ENCODE measurements around the gene ZKSCAN3. TPM values are rescaled to one million over a fixed set of nuclear protein-coding genes. Genes with fewer than 3 reads are reported as not detected.

ZKSCAN3 gene
- total and polyA plus RNA-seq, 7 experiments from 2014 or later: 3.0 to 13.2 (median 4.8) TPM

- H3K36me3 Mint-ChIP-seq: peaks cover 25 to 76% (median 74%) of the 10 kb centered on the region in 5 donors
- intact Hi-C loops (cut with micrococcal nuclease): no loop called here
Measured at GRCh38 chr6:28384143-28384533, 34.4 kb downstream of the ZKSCAN3 start.

GRCh38 chr6:28390688-28391087 is 40.9 kb downstream of the ZKSCAN3 start:
- Mint-ChIP-seq H3K9me3 (peaks cover 0 to 6% (median 0%) of the 10 kb centered on the region in 11 donors), H3K27me3 (no peaks in the 10 kb centered on the region), H3K36me3 (peaks cover 19 to 85% (median 77%) of the 10 kb centered on the region in 5 donors), H3K27ac (no peak overlapping the region), H3K4me3 (no peak overlapping the region), H3K4me1 (peaks cover 18 to 60% (median 35%) of the 10 kb centered on the region in 7 donors)
- H3K4me1 ChIP-seq (ENCODE audit: control insufficient read depth in 2 of 2, insufficient read depth in 2 of 2, low read length in 2 of 2): peaks cover 4 to 7% of the 10 kb centered on the region in 2 donors
- H3K4me3 ChIP-seq (ENCODE audit: low read length): no peak overlapping the region
- no peaks in the 10 kb centered on the region for H3K27me3 ChIP-seq (ENCODE audit: control insufficient read depth in 2 of 2, insufficient read depth in 2 of 2, low read length in 2 of 2)
- CTCF ChIA-PET: no interaction called here
- peaks cover 0 to 40% (median 24%) of the 10 kb centered on the region in 3 experiments for H3K36me3 ChIP-seq (ENCODE audit: control insufficient read depth in 2 of 3, insufficient read depth in 3 of 3, low read length in 3 of 3)
- POLR2A ChIA-PET: no interaction called here
- intact Hi-C loops (cut with micrococcal nuclease): no loop called here
- no peak overlapping the region for H3K27ac ChIP-seq (ENCODE audit: low read depth, low read length)
- ATAC-seq (no peak), DNase-seq (no peak)
- H3K9me3 ChIP-seq (ENCODE audit: control insufficient read depth in 2 of 3, low read length in 3 of 3): no peaks in the 10 kb centered on the region

More at GRCh38 chr6:28384143-28384533, 34.4 kb downstream of the ZKSCAN3 start:
- Mint-ChIP-seq H3K9me3 (peaks cover 0 to 9% (median 0%) of the 10 kb centered on the region in 11 donors), H3K4me1 (peaks cover 15 to 57% (median 37%) of the 10 kb centered on the region in 7 donors), H3K27me3 (no peaks in the 10 kb centered on the region), H3K27ac (peak overlapping the region in 1 of 9 donors; percentile 23), H3K4me3 (peak overlapping the region in 2 of 10 donors; percentile 80 to 84)
- POLR2A ChIA-PET: no interaction called here
- Histone ChIP-seq H3K36me3 (ENCODE audit: control insufficient read depth in 2 of 3, insufficient read depth in 3 of 3, low read length in 3 of 3) (peaks cover 0 to 25% (median 5%) of the 10 kb centered on the region in 3 experiments), H3K9me3 (ENCODE audit: control insufficient read depth in 2 of 3, low read length in 3 of 3) (no peaks in the 10 kb centered on the region), H3K4me3 (ENCODE audit: low read length) (no peak overlapping the region), H3K27ac (ENCODE audit: low read depth, low read length) (no peak overlapping the region), H3K27me3 (ENCODE audit: control insufficient read depth in 2 of 2, insufficient read depth in 2 of 2, low read length in 2 of 2) (no peaks in the 10 kb centered on the region), H3K4me1 (ENCODE audit: control insufficient read depth in 2 of 2, insufficient read depth in 2 of 2, low read length in 2 of 2) (no peaks in the 10 kb centered on the region)
- CTCF ChIA-PET: no interaction called here
- no peak for ATAC-seq
- no peak for DNase-seq

GRCh38 chr6:28393912-28394662 is 44.3 kb downstream of the ZKSCAN3 start:
- Mint-ChIP-seq H3K9me3 (peaks cover 0 to 6% (median 0%) of the 10 kb centered on the region in 11 donors), H3K4me1 (peaks cover 32 to 64% (median 53%) of the 10 kb centered on the region in 7 donors), H3K27me3 (no peaks in the 10 kb centered on the region), H3K4me3 (no peak overlapping the region), H3K27ac (peak overlapping the region in 1 of 9 donors; percentile 4), H3K36me3 (peaks cover 15 to 82% (median 68%) of the 10 kb centered on the region in 5 donors)
- H3K4me1 ChIP-seq (ENCODE audit: control insufficient read depth in 2 of 2, insufficient read depth in 2 of 2, low read length in 2 of 2): peaks cover 8 to 23% of the 10 kb centered on the region in 2 donors
- no peaks in the 10 kb centered on the region for H3K27me3 ChIP-seq (ENCODE audit: control insufficient read depth in 2 of 2, insufficient read depth in 2 of 2, low read length in 2 of 2)
- ChIA-PET POLR2A (no interaction called here), CTCF (no interaction called here)
- H3K4me3 ChIP-seq (ENCODE audit: low read length): no peak overlapping the region
- DNase-seq (peak in 2 of 9 donors; percentile 12 to 18), ATAC-seq (no peak)
- no peak overlapping the region for H3K27ac ChIP-seq (ENCODE audit: low read depth, low read length)
- H3K9me3 ChIP-seq (ENCODE audit: control insufficient read depth in 2 of 3, low read length in 3 of 3): no peaks in the 10 kb centered on the region
- intact Hi-C loops (cut with micrococcal nuclease): loop anchor here in 1 of 2 donors (1.0 kb wide), 1 partner anchor 290 kb away; no protein-coding TSS in a partner anchor
- H3K36me3 ChIP-seq (ENCODE audit: control insufficient read depth in 2 of 3, insufficient read depth in 3 of 3, low read length in 3 of 3): peaks cover 0 to 38% (median 24%) of the 10 kb centered on the region in 3 experiments

- peaks cover 0 to 24% (median 16%) of the 10 kb centered on the region in 3 experiments for H3K36me3 ChIP-seq (ENCODE audit: control insufficient read depth in 2 of 3, insufficient read depth in 3 of 3, low read length in 3 of 3)
- intact Hi-C loops (cut with micrococcal nuclease): loop anchor here in 1 of 2 donors (5.0 kb wide), 1 partner anchor 191 kb away; a partner anchor contains a TSS
- DNase-seq (no peak), ATAC-seq (no peak)
- ChIA-PET POLR2A (no interaction called here), CTCF (no interaction called here)
- Mint-ChIP-seq H3K4me3 (peak overlapping the region in 2 of 10 donors; percentile 6 to 89), H3K9me3 (peaks cover 0 to 11% (median 2%) of the 10 kb centered on the region in 11 donors), H3K27ac (peak overlapping the region in 2 of 9 donors; percentile 8 to 80), H3K4me1 (peaks cover 37 to 62% (median 59%) of the 10 kb centered on the region in 7 donors), H3K36me3 (peaks cover 9 to 65% (median 53%) of the 10 kb centered on the region in 5 donors), H3K27me3 (peaks cover 0 to 7% (median 0%) of the 10 kb centered on the region in 5 donors)
- peaks cover 8 to 30% of the 10 kb centered on the region in 2 donors for H3K4me1 ChIP-seq (ENCODE audit: control insufficient read depth in 2 of 2, insufficient read depth in 2 of 2, low read length in 2 of 2)
- no peaks in the 10 kb centered on the region for H3K9me3 ChIP-seq (ENCODE audit: control insufficient read depth in 2 of 3, low read length in 3 of 3)
- no peak overlapping the region for H3K4me3 ChIP-seq (ENCODE audit: low read length)
- H3K27me3 ChIP-seq (ENCODE audit: control insufficient read depth in 2 of 2, insufficient read depth in 2 of 2, low read length in 2 of 2): no peaks in the 10 kb centered on the region
- H3K27ac ChIP-seq (ENCODE audit: low read depth, low read length): no peak overlapping the region
Measured at GRCh38 chr6:28395918-28396317, 46.2 kb downstream of the ZKSCAN3 start.

DNA sequence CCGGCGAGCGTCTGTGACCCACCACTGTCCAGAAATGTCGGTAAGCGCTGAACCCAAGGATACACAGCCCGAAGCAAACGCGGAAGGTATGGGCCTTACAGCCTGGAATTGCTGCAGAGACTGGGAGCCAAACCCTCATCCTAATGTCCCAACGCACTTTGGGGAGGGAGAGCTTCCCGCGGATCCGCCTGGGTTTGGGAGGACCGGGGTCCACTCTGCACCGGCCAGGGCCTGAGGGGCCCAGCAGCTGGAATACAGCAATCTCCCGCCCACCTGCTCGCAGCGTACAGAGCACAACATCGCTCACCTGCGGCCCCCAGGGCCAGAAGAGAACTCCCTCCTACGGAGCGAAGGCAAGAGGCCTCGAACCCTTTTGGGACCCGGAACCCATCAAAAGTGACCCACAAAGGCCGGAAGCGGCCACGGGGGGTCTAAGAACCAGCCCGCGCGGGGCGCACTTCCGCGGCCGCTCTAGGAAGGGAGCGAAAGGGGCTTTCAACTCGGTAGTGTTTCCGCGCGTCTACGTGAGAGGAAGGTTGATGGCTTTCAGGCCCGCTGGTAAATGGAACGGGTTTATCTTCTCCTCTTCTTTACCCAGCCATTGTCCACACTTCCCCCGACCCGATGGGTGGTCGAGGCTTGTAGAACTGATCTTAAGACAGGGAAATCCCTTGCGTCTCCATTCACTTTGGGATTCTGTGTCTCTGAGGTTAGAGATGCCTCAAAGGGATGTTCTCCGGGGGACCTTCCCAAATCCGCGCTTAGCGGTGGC is 49.8 kb downstream of the ZKSCAN3 start, which contains the start of gene ZSCAN12:
ZSCAN12 (minus strand) TSS at position 398 of the 772 bp plus-strand sequence. CDS start 1,342 bp downstream, outside the sequence.
- peak within 1 kb of the TSS; percentile 88 for H3K4me3 ChIP-seq (ENCODE audit: low read length)
- peaks cover 0 to 33% (median 22%) of the 10 kb centered on the region in 5 donors for H3K27me3 Mint-ChIP-seq
- CTCF ChIA-PET: interaction anchor here (0.6 kb wide), 1 partner anchor 132 kb away, joined by 3 read pairs; no protein-coding TSS in a partner anchor
- DNase-seq (peak; percentile 73 to 87 (median 81)), ATAC-seq (peak; percentile 97)
- POLR2A ChIA-PET: interaction anchor here (0.8 to 1.7 kb wide), 3 partner anchors 90 to 151 kb away, joined by 3 to 4 read pairs (median 3); partner anchors contain the start of gene ZSCAN26
- intact Hi-C loops (cut with micrococcal nuclease): loop anchor here (1.0 to 5.0 kb wide), 17 partner anchors 17 to 497 kb away; partner anchors contain the start of genes ZKSCAN3 (in 2 of the 2), ZSCAN23 (in 2 of the 2), ZSCAN26 (in 2 of the 2) and ZKSCAN4 (in 1 of the 2)
- H3K27me3 ChIP-seq (ENCODE audit: control insufficient read depth in 2 of 2, insufficient read depth in 2 of 2, low read length in 2 of 2): no peaks in the 10 kb centered on the region
- peaks cover 0 to 5% (median 0%) of the 10 kb centered on the region in 3 experiments for H3K36me3 ChIP-seq (ENCODE audit: control insufficient read depth in 2 of 3, insufficient read depth in 3 of 3, low read length in 3 of 3)
- peak within 1 kb of the TSS; percentile 77 to 96 (median 93) for H3K27ac Mint-ChIP-seq
- no peaks in the 10 kb centered on the region for H3K9me3 ChIP-seq (ENCODE audit: control insufficient read depth in 2 of 3, low read length in 3 of 3)
- peak within 1 kb of the TSS; percentile 74 for H3K27ac ChIP-seq (ENCODE audit: low read depth, low read length)
- H3K4me1 Mint-ChIP-seq: peaks cover 30 to 54% (median 47%) of the 10 kb centered on the region in 7 donors
- peaks cover 8 to 30% of the 10 kb centered on the region in 2 donors for H3K4me1 ChIP-seq (ENCODE audit: control insufficient read depth in 2 of 2, insufficient read depth in 2 of 2, low read length in 2 of 2)
- peak within 1 kb of the TSS; percentile 84 to 96 (median 92) for H3K4me3 Mint-ChIP-seq
- H3K36me3 Mint-ChIP-seq: peaks cover 0 to 36% (median 26%) of the 10 kb centered on the region in 5 donors
- H3K9me3 Mint-ChIP-seq: peaks cover 0 to 7% (median 0%) of the 10 kb centered on the region in 11 donors

- peak overlapping the region; percentile 88 for H3K4me3 ChIP-seq (ENCODE audit: low read length)
- ChIA-PET POLR2A (interaction anchor here (0.9 to 1.7 kb wide), 2 partner anchors 133 to 143 kb away, joined by 3 to 4 read pairs; partner anchors contain the start of gene ZSCAN26), CTCF (no interaction called here)
- intact Hi-C loops (cut with micrococcal nuclease): loop anchor here in 1 of 2 donors (5.0 kb wide), 1 partner anchor 498 kb away; no protein-coding TSS in a partner anchor
- peaks cover 0 to 5% (median 0%) of the 10 kb centered on the region in 3 experiments for H3K36me3 ChIP-seq (ENCODE audit: control insufficient read depth in 2 of 3, insufficient read depth in 3 of 3, low read length in 3 of 3)
- peaks cover 0 to 35% (median 25%) of the 10 kb centered on the region in 5 donors for H3K36me3 Mint-ChIP-seq
- H3K27me3 Mint-ChIP-seq: peaks cover 0 to 37% (median 24%) of the 10 kb centered on the region in 5 donors
- H3K4me3 Mint-ChIP-seq: peak overlapping the region; percentile 84 to 96 (median 92)
- peaks cover 28 to 51% (median 42%) of the 10 kb centered on the region in 7 donors for H3K4me1 Mint-ChIP-seq
- peaks cover 7 to 30% of the 10 kb centered on the region in 2 donors for H3K4me1 ChIP-seq (ENCODE audit: control insufficient read depth in 2 of 2, insufficient read depth in 2 of 2, low read length in 2 of 2)
- peak overlapping the region; percentile 74 for H3K27ac ChIP-seq (ENCODE audit: low read depth, low read length)
- ATAC-seq (no peak), DNase-seq (no peak)
- H3K9me3 ChIP-seq (ENCODE audit: control insufficient read depth in 2 of 3, low read length in 3 of 3): no peaks in the 10 kb centered on the region
- H3K27me3 ChIP-seq (ENCODE audit: control insufficient read depth in 2 of 2, insufficient read depth in 2 of 2, low read length in 2 of 2): no peaks in the 10 kb centered on the region
- peaks cover 0 to 7% (median 0%) of the 10 kb centered on the region in 11 donors for H3K9me3 Mint-ChIP-seq
- H3K27ac Mint-ChIP-seq: peak overlapping the region; percentile 77 to 96 (median 93)
Measured at GRCh38 chr6:28400122-28400451, 50.3 kb downstream of the ZKSCAN3 start.

All from naive thymus-derived CD4-positive, alpha-beta T cell (primary cell).